Measurements from ENCODE around the gene SERPIND1.

GRCh38 chr22:20785415-20785814, 11.5 kb downstream of the SERPIND1 start:
- no peak for TF ChIP-seq CTCF (conservative IDR thresholded peaks at IDR 0.05; ENCODE audit: low read length)
- TF ChIP-seq EZH2phosphoT487 (IDR thresholded peaks at IDR 0.05; ENCODE audit: borderline replicate concordance): no peak
